Endothelial cell of umbilical vein (primary cell): ENCODE data around the gene DPH6. TPM values are rescaled to one million over a fixed set of nuclear protein-coding genes. Genes with fewer than 3 reads are reported as not detected.
A peak's percentile ranks its signal among the peaks of the same experiment; 100 is the strongest.
"Not testable (repeated sequence)": the region's sequence is repeated elsewhere in the genome, so short reads cannot be mapped to it uniquely, and the experiment has no call there.

ENCODE experiments used
- BruUV-seq: library from RNA; stranded (reverse); fragments of 400-500 nt; replicated peaks from 2 replicates; lab custom pipeline; 2021; lab: Mats Ljungman, UMichigan
- CTCF ChIA-PET: fragments of 300-600, 350-600 bp; sonication (Branson Sonifier 250); formaldehyde crosslinking; loops from one replicate; lab custom pipeline; 2021; ENCODE audit warnings: antibody characterized with exemption, inconsistent platforms; lab: Charles Lee
- POLR2A ChIA-PET: fragments of 300-600, 350-600 bp; sonication (Branson Sonifier 250); formaldehyde crosslinking; loops from one replicate; lab custom pipeline; 2021; ENCODE audit warnings: antibody characterized with exemption, inconsistent platforms; lab: Charles Lee
- DNase-seq: peaks from one replicate; pipeline ENCODE4 v3.0.0-alpha.2; 2011; ENCODE audit warnings: low read depth, low spot score
- FAIRE-seq: peaks from 2 replicates; lab custom pipeline; 2011; peaks lifted over from hg19 to GRCh38; lab: Jason Lieb, UNC
- H2AFZ ChIP-seq: 2 replicates; pipeline ENCODE4 v1.6.0; 2012; ENCODE audit warnings: low read depth, low read length, control low read depth, inconsistent platforms
- H3K27ac ChIP-seq: 2 replicates; pipeline ENCODE4 v1.5.1; 2011; ENCODE audit warnings: low read depth, mild to moderate bottlenecking, control low read depth, low read length, moderate library complexity; ENCODE audit not compliant: insufficient read depth
- H3K27me3 ChIP-seq, 2 experiments: 2 replicates each; pipeline versions ENCODE4 v1.6.0 to v1.6.1; 2011; ENCODE audit warnings: low read length in 2 of 2, mixed read lengths in 1 of 2; ENCODE audit not compliant: control insufficient read depth in 2 of 2, insufficient read depth in 2 of 2
- H3K36me3 ChIP-seq, 2 experiments: 2 replicates in 1 of 2; 3 replicates in 1 of 2; pipeline ENCODE4 v1.5.1; 2011; ENCODE audit warnings: low read length in 2 of 2, mild to moderate bottlenecking in 1 of 2, moderate library complexity in 1 of 2; ENCODE audit not compliant: control insufficient read depth in 2 of 2, insufficient read depth in 2 of 2; ENCODE audit errors: extremely low read depth in 1 of 2
- H3K4me1 ChIP-seq: 3 replicates; pipeline ENCODE4 v1.5.1; 2011; ENCODE audit warnings: mild to moderate bottlenecking, low read length; ENCODE audit not compliant: control insufficient read depth, insufficient read depth; ENCODE audit errors: extremely low read depth
- H3K4me2 ChIP-seq: 2 replicates; pipeline ENCODE4 v1.6.1; 2011; ENCODE audit warnings: low read length, control low read depth, mixed read lengths; ENCODE audit not compliant: insufficient read depth
- H3K4me3 ChIP-seq, 3 experiments: fragments of 200-600 bp in 1 of 3; sonication (generic), shearing (Covaris generic) in 1 of 3; replicated peaks in 1 of 3; 2 replicates each; pipeline ENCODE4 v1.5.1; 2011 to 2016; ENCODE audit warnings: control low read depth in 3 of 3, low read length in 3 of 3, mild to moderate bottlenecking in 2 of 3, inconsistent platforms in 1 of 3, low read depth in 1 of 3, moderate library complexity in 1 of 3; ENCODE audit not compliant: insufficient read depth in 1 of 3
- H3K79me2 ChIP-seq: 2 replicates; pipeline ENCODE4 v1.6.0; 2012; ENCODE audit warnings: low read length, inconsistent platforms; ENCODE audit not compliant: control insufficient read depth, insufficient read depth
- H3K9ac ChIP-seq: replicated peaks from 2 replicates; pipeline ENCODE3; 2011; ENCODE audit warnings: low read length, control low read depth; ENCODE audit not compliant: insufficient read depth; ENCODE audit errors: extremely low read depth
- H3K9me1 ChIP-seq: replicated peaks from 3 replicates; pipeline ENCODE4 v1.6.0; 2011; ENCODE audit warnings: mild to moderate bottlenecking, low read length; ENCODE audit not compliant: control insufficient read depth, insufficient read depth; ENCODE audit errors: extremely low read depth
- H3K9me3 ChIP-seq: replicated peaks from 2 replicates; pipeline ENCODE4 v1.5.1; 2012; ENCODE audit warnings: low read length, inconsistent platforms; ENCODE audit not compliant: control insufficient read depth, insufficient read depth
- H4K20me1 ChIP-seq: replicated peaks from 2 replicates; pipeline ENCODE3; 2011; ENCODE audit warnings: mild to moderate bottlenecking, low read length; ENCODE audit not compliant: control insufficient read depth, insufficient read depth; ENCODE audit errors: extremely low read depth
- CTCF ChIP-seq, 2 donors: IDR thresholded peaks; 1 replicate in 1 of 2; 2 replicates in 1 of 2; pipeline ENCODE4 v1.5.1; 2011; ENCODE audit warnings: low read length in 2 of 2, mild to moderate bottlenecking in 2 of 2, moderate library complexity in 2 of 2, control low read depth in 1 of 2, inconsistent platforms in 1 of 2, low read depth in 1 of 2; ENCODE audit not compliant: insufficient read depth in 1 of 2; ENCODE audit errors: extremely low read depth in 1 of 2
- EZH2 ChIP-seq: IDR thresholded peaks from 2 replicates; pipeline ENCODE4 v1.6.1; 2012; ENCODE audit warnings: borderline replicate concordance, low read depth, mild to moderate bottlenecking, moderate library complexity, low read length, inconsistent platforms; ENCODE audit not compliant: severe bottlenecking
- FOS ChIP-seq: IDR thresholded peaks from 2 replicates; pipeline ENCODE4 v1.6.1; 2011; ENCODE audit warnings: mild to moderate bottlenecking, low read length, moderate library complexity, borderline replicate concordance; ENCODE audit not compliant: insufficient read depth
- GATA2 ChIP-seq: IDR thresholded peaks from 2 replicates; pipeline ENCODE4 v1.7.0; 2011; ENCODE audit warnings: low read depth, mild to moderate bottlenecking, moderate library complexity, mixed read lengths, low read length; ENCODE audit not compliant: insufficient read length, insufficient read depth
- JUN ChIP-seq: IDR thresholded peaks from 2 replicates; pipeline ENCODE4 v1.6.1; 2011; ENCODE audit warnings: borderline replicate concordance, low read depth; ENCODE audit not compliant: insufficient read length, insufficient read depth
- MAX ChIP-seq: IDR thresholded peaks from 2 replicates; pipeline ENCODE4 v1.6.1; 2011; ENCODE audit not compliant: insufficient read depth, insufficient read length
- MYC ChIP-seq: IDR thresholded peaks from one replicate; pipeline ENCODE4 v1.6.1; 2011; ENCODE audit warnings: mild to moderate bottlenecking, low read depth, low read length
- POLR2A ChIP-seq: IDR thresholded peaks from 2 replicates; pipeline ENCODE4 v1.6.1; 2012; ENCODE audit warnings: low read depth, mild to moderate bottlenecking, control low read depth, low read length
- POLR2AphosphoS5 ChIP-seq: IDR thresholded peaks from 2 replicates; pipeline ENCODE4 v1.6.1; 2012; ENCODE audit warnings: low read depth, mild to moderate bottlenecking, control low read depth, low read length, moderate library complexity; ENCODE audit not compliant: insufficient read depth
- dilution Hi-C: fragments of 300-500 bp; cut with MboI; formaldehyde crosslinking; loops from one replicate; pipeline ENCODE4 v1.15.0; 2019; ENCODE audit warnings: low sequenced_read_pairs; ENCODE audit not compliant: extremely low pct_ligation_motif_present
- intact Hi-C: fragments of 100-400 bp; cut with micrococcal nuclease; formaldehyde crosslinking; loops from one replicate; pipeline ENCODE4 v1.10.0; 2022
- polyA plus RNA-seq, 4 experiments: library from polyadenylated mRNA; depleted of rRNA in 3 of 4; stranded (reverse) in 3 of 4; unstranded in 1 of 4; fragments of >200 nt; gene quantifications; 2 replicates each; pipeline versions ENCODE4 v1.2.1 to v1.2.3, GENCODE V29; 2011 to 2012; ENCODE audit warnings: missing spikeins in 1 of 4
- total RNA-seq: library from RNA; stranded (reverse); gene quantifications from 2 replicates; pipeline ENCODE4 v1.2.3, GENCODE V29; 2021

DPH6 gene
- total and polyA plus RNA-seq, 2 donors (not counting 3 experiments of a cell fraction or from before 2014, with no cell fraction given): 4.6 to 10.1 TPM

- no peaks in the 10 kb centered on the region for H3K9me1 ChIP-seq
- no peak overlapping the region for H2AFZ ChIP-seq
- FAIRE-seq: no peak
- H3K4me3 ChIP-seq: no peak overlapping the region
- intact Hi-C loops (no loop called here), dilution Hi-C loops (no loop called here)
- no TSS peak for BruUV-seq
- H4K20me1 ChIP-seq: no peaks in the 10 kb centered on the region
- H3K9me3 ChIP-seq: no peaks in the 10 kb centered on the region
- no peaks in the 10 kb centered on the region for H3K36me3 ChIP-seq
- H3K4me2 ChIP-seq: no peak overlapping the region
- POLR2A ChIA-PET: no interaction called here
- CTCF ChIA-PET: interaction anchor here (1.0 to 1.5 kb wide), 2 partner anchors 24 to 40 kb away, joined by 4 to 10 read pairs; no protein-coding TSS in a partner anchor
- no peak overlapping the region for H3K9ac ChIP-seq
- H3K4me1 ChIP-seq: peaks cover 11% of the 10 kb centered on the region
- TF ChIP-seq MAX: no peak
- no peak for TF ChIP-seq CTCF (IDR thresholded peaks at IDR 0.05; ENCODE audit: extremely low read depth in 1 of 2, insufficient read depth in 1 of 2, low read depth in 1 of 2, low read length in 2 of 2)
- TF ChIP-seq JUN: no peak
- TF ChIP-seq MYC: no peak
- TF ChIP-seq EZH2: no peak
- no peak for TF ChIP-seq POLR2A
- TF ChIP-seq POLR2AphosphoS5: no peak
- no peak for TF ChIP-seq FOS
- TF ChIP-seq GATA2: no peak
- H3K27me3 ChIP-seq: no peaks in the 10 kb centered on the region
- H3K79me2 ChIP-seq: no peaks in the 10 kb centered on the region
- no peak overlapping the region for H3K27ac ChIP-seq
- peak; percentile 69 for DNase-seq
These were observed 216.4 kb downstream of the DPH6 start for GRCh38 chr15:35329521-35329961.

- H2AFZ ChIP-seq, H3K4me2 ChIP-seq, POLR2A ChIA-PET, H3K9ac ChIP-seq, BruUV-seq, H3K9me1 ChIP-seq, H4K20me1 ChIP-seq, dilution Hi-C loops, FAIRE-seq, intact Hi-C loops, H3K27ac ChIP-seq, H3K79me2 ChIP-seq, DNase-seq, H3K36me3 ChIP-seq, H3K9me3 ChIP-seq, H3K27me3 ChIP-seq, H3K4me3 ChIP-seq: not testable (repeated sequence)
- peaks cover 11% of the 10 kb centered on the region for H3K4me1 ChIP-seq
- CTCF ChIA-PET: interaction anchor here (1.5 kb wide), 1 partner anchor 39 kb away, joined by 10 read pairs; no protein-coding TSS in a partner anchor
These were observed 217.1 kb downstream of the DPH6 start for GRCh38 chr15:35328836-35329235.
